Cardiac fibroblast (primary cell): Measurements from ENCODE around the gene COBL.

ENCODE experiments used
- DNase-seq, 2 donors: peaks; one replicate each; pipeline versions ENCODE4 v3.0.0 to v3.0.0-alpha.2; 2010; ENCODE audit warnings: low read depth in 2 of 2
- H3K4me3 ChIP-seq, 2 donors: replicated peaks in 1 of 2; 1 replicate in 1 of 2; 2 replicates in 1 of 2; pipeline ENCODE4 v1.5.1; 2011; ENCODE audit warnings: low read depth in 2 of 2, low read length in 2 of 2, mild to moderate bottlenecking in 2 of 2, moderate library complexity in 1 of 2
- CTCF ChIP-seq: IDR thresholded peaks from one replicate; pipeline ENCODE4 v1.5.1; 2011; ENCODE audit warnings: low read depth, mild to moderate bottlenecking, low read length, inconsistent platforms

The COBL gene

GRCh38 chr7:50985096-50985495 is 331.5 kb downstream of the COBL start:
- H3K4me3 ChIP-seq = no peak overlapping the region
- TF ChIP-seq CTCF = no peak
- DNase-seq = no peak

GRCh38 chr7:50983850-50984249 is 332.8 kb downstream of the COBL start:
- DNase-seq = no peak
- no peak for TF ChIP-seq CTCF
- H3K4me3 ChIP-seq = no peak overlapping the region

- peak in 1 of 2 donors; percentile 10 for DNase-seq
- TF ChIP-seq CTCF = peak; percentile 20
- H3K4me3 ChIP-seq = no peak overlapping the region
Measured at GRCh38 chr7:50982626-50983025, 334.0 kb downstream of the COBL start.

- no peak overlapping the region for H3K4me3 ChIP-seq
- no peak for TF ChIP-seq CTCF
- no peak for DNase-seq
Measured at GRCh38 chr7:50981743-50982142, 334.9 kb downstream of the COBL start.

GRCh38 chr7:50980411-50980810 is 336.2 kb downstream of the COBL start:
- no peak for TF ChIP-seq CTCF
- H3K4me3 ChIP-seq = no peak overlapping the region
- DNase-seq = no peak

- peak; percentile 26 for TF ChIP-seq CTCF
- no peak overlapping the region for H3K4me3 ChIP-seq
- peak; percentile 36 to 37 for DNase-seq
Measured at GRCh38 chr7:50978633-50979215, 337.9 kb downstream of the COBL start.

- DNase-seq = no peak
- TF ChIP-seq CTCF = no peak
- no peak overlapping the region for H3K4me3 ChIP-seq
Measured at GRCh38 chr7:50977421-50977820, 339.2 kb downstream of the COBL start.
